ENCODE measurements around the gene ZBTB16.

Gene ZBTB16

GRCh38 chr11:114193730-114194679, 134.5 kb downstream of the ZBTB16 start:
- DNase-seq: no peak

- DNase-seq: no peak
These were observed 135.2 kb downstream of the ZBTB16 start for GRCh38 chr11:114194702-114195101.

GRCh38 chr11:114195151-114195550, 135.6 kb downstream of the ZBTB16 start:
- DNase-seq: no peak

GRCh38 chr11:114195981-114196731, 136.6 kb downstream of the ZBTB16 start:
- DNase-seq: no peak

- DNase-seq: no peak
These were observed 137.6 kb downstream of the ZBTB16 start for GRCh38 chr11:114196997-114197703.

- no peak for DNase-seq
These were observed 138.4 kb downstream of the ZBTB16 start for GRCh38 chr11:114197799-114198500.

GRCh38 chr11:114199051-114199450, 139.5 kb downstream of the ZBTB16 start:
- no peak for DNase-seq

- DNase-seq: no peak
These were observed 141.0 kb downstream of the ZBTB16 start for GRCh38 chr11:114200351-114201133.

- DNase-seq: no peak
These were observed 141.7 kb downstream of the ZBTB16 start for GRCh38 chr11:114201219-114201618.

GRCh38 chr11:114202011-114202609, 142.6 kb downstream of the ZBTB16 start:
- no peak for DNase-seq

- DNase-seq: no peak
These were observed 147.6 kb downstream of the ZBTB16 start for GRCh38 chr11:114207096-114207495.

GRCh38 chr11:114208377-114208776, 148.9 kb downstream of the ZBTB16 start:
- DNase-seq: no peak

GRCh38 chr11:114209343-114209742, 149.8 kb downstream of the ZBTB16 start:
- no peak for DNase-seq

- DNase-seq: no peak
These were observed 150.4 kb downstream of the ZBTB16 start for GRCh38 chr11:114209904-114210303.

GRCh38 chr11:114211444-114212121, 152.1 kb downstream of the ZBTB16 start:
- no peak for DNase-seq

- no peak for DNase-seq
These were observed 154.1 kb downstream of the ZBTB16 start for GRCh38 chr11:114213622-114214021.

- DNase-seq: no peak
These were observed 155.9 kb downstream of the ZBTB16 start for GRCh38 chr11:114215428-114215827.

GRCh38 chr11:114215871-114216795, 156.6 kb downstream of the ZBTB16 start:
- no peak for DNase-seq

- no peak for DNase-seq
These were observed 157.3 kb downstream of the ZBTB16 start for GRCh38 chr11:114216796-114217180.

GRCh38 chr11:114218508-114218907, 159.0 kb downstream of the ZBTB16 start:
- DNase-seq: no peak
